ENCODE data around the gene PDE11A. TPM values are rescaled to one million over a fixed set of nuclear protein-coding genes. Genes with fewer than 3 reads are reported as not detected.
"Not testable (repeated sequence)": the region's sequence is repeated elsewhere in the genome, so short reads cannot be mapped to it uniquely, and the experiment has no call there.

PDE11A gene
- total RNA-seq, 1 donor from 2014 or later = 2.2 TPM

- intact Hi-C loops (cut with DNase I) = no loop called here
Measured at GRCh38 chr2:177873915-177874314, 198.7 kb downstream of the PDE11A start.

GRCh38 chr2:177872286-177872685 lies 200.3 kb downstream of the PDE11A start:
- DNase-seq (no peak), ATAC-seq (ENCODE audit: poor library complexity) (no peak)
- intact Hi-C loops (cut with DNase I) = no loop called here

More at GRCh38 chr2:177873915-177874314, 198.7 kb downstream of the PDE11A start:
- ATAC-seq (ENCODE audit: poor library complexity) = no peak
- DNase-seq = no peak

GRCh38 chr2:177869912-177870311 lies 202.7 kb downstream of the PDE11A start:
- DNase-seq = no peak
- ATAC-seq (ENCODE audit: poor library complexity) = peak; percentile 79
- intact Hi-C loops (cut with DNase I) = no loop called here

GRCh38 chr2:177869209-177869608 lies 203.4 kb downstream of the PDE11A start:
- intact Hi-C loops (cut with DNase I) = no loop called here
- peak; percentile 32 for ATAC-seq (ENCODE audit: poor library complexity)
- DNase-seq = no peak

GRCh38 chr2:177868806-177869205 lies 203.8 kb downstream of the PDE11A start:
- no peak for ATAC-seq (ENCODE audit: poor library complexity)
- intact Hi-C loops (cut with DNase I) = no loop called here
- DNase-seq = no peak

- DNase-seq (no peak), ATAC-seq (ENCODE audit: poor library complexity) (no peak)
- intact Hi-C loops (cut with DNase I) = no loop called here
Measured at GRCh38 chr2:177857538-177857937, 215.0 kb downstream of the PDE11A start.

GRCh38 chr2:177852389-177852788 lies 220.2 kb downstream of the PDE11A start:
- intact Hi-C loops (cut with DNase I) = no loop called here
- ATAC-seq (ENCODE audit: poor library complexity) = no peak

GRCh38 chr2:177843188-177843587 lies 229.4 kb downstream of the PDE11A start:
- intact Hi-C loops (cut with DNase I) = no loop called here
- ATAC-seq (ENCODE audit: poor library complexity) (no peak), DNase-seq (no peak)

More at GRCh38 chr2:177852389-177852788, 220.2 kb downstream of the PDE11A start:
- no peak for DNase-seq

GRCh38 chr2:177842243-177842642 lies 230.3 kb downstream of the PDE11A start:
- ATAC-seq (ENCODE audit: poor library complexity) (no peak), DNase-seq (no peak)
- intact Hi-C loops (cut with DNase I) = no loop called here

GRCh38 chr2:177835418-177836204 lies 237.0 kb downstream of the PDE11A start:
- DNase-seq; ATAC-seq (ENCODE audit: poor library complexity); intact Hi-C loops (cut with DNase I): not testable (repeated sequence)

GRCh38 chr2:177832611-177833433 lies 239.8 kb downstream of the PDE11A start:
- intact Hi-C loops (cut with DNase I) = no loop called here
- ATAC-seq (ENCODE audit: poor library complexity) = no peak
- no peak for DNase-seq

GRCh38 chr2:177830881-177831386 lies 241.6 kb downstream of the PDE11A start:
- no peak for ATAC-seq (ENCODE audit: poor library complexity)
- DNase-seq = no peak
- intact Hi-C loops (cut with DNase I) = no loop called here

GRCh38 chr2:177828557-177828956 lies 244.0 kb downstream of the PDE11A start:
- intact Hi-C loops (cut with DNase I) = no loop called here
- DNase-seq = no peak
- ATAC-seq (ENCODE audit: poor library complexity) = no peak

- DNase-seq (no peak), ATAC-seq (ENCODE audit: poor library complexity) (no peak)
- intact Hi-C loops (cut with DNase I) = no loop called here
Measured at GRCh38 chr2:177826897-177827296, 245.7 kb downstream of the PDE11A start.

- DNase-seq (no peak), ATAC-seq (ENCODE audit: poor library complexity) (no peak)
- intact Hi-C loops (cut with DNase I) = no loop called here
Measured at GRCh38 chr2:177822941-177823340, 249.6 kb downstream of the PDE11A start.

GRCh38 chr2:177818412-177818811 lies 254.2 kb downstream of the PDE11A start:
- ATAC-seq (ENCODE audit: poor library complexity) (no peak), DNase-seq (no peak)
- intact Hi-C loops (cut with DNase I) = no loop called here

- no peak for ATAC-seq (ENCODE audit: poor library complexity)
Measured at GRCh38 chr2:177817300-177817699, 255.3 kb downstream of the PDE11A start.

GRCh38 chr2:177816766-177817165 lies 255.8 kb downstream of the PDE11A start:
- no peak for DNase-seq
- no peak for ATAC-seq (ENCODE audit: poor library complexity)
- intact Hi-C loops (cut with DNase I) = no loop called here

More at GRCh38 chr2:177817300-177817699, 255.3 kb downstream of the PDE11A start:
- DNase-seq = no peak
- intact Hi-C loops (cut with DNase I) = no loop called here

- ATAC-seq (ENCODE audit: poor library complexity) (no peak), DNase-seq (no peak)
- intact Hi-C loops (cut with DNase I) = no loop called here
Measured at GRCh38 chr2:177812713-177813396, 259.7 kb downstream of the PDE11A start.
